IMR-90 (cell line): ENCODE measurements around the gene PACC1. TPM values are rescaled to one million over a fixed set of nuclear protein-coding genes. Genes with fewer than 3 reads are reported as not detected.

ENCODE experiments used
- ATAC-seq: fragments of 200-7000 bp; cut with Tn5 transposase; 2 replicates; pipeline ENCODE4 v1.9.1; 2020; ENCODE audit warnings: low read depth, mild to moderate bottlenecking, moderate library complexity
- BruUV-seq: library from RNA; stranded (reverse); fragments of 400-500 nt; replicated peaks from 2 replicates; lab custom pipeline; 2021; lab: Mats Ljungman, UMichigan
- CTCF ChIA-PET: fragments of 300-600 bp; formaldehyde crosslinking; extraction: SDS; loops from one replicate; lab custom pipeline; 2021; ENCODE audit warnings: antibody characterized with exemption; lab: Yijun Ruan, JAX
- POLR2A ChIA-PET: fragments of 300-600 bp; sonication (Branson Sonifier 250); formaldehyde crosslinking; loops from one replicate; lab custom pipeline; 2022; ENCODE audit warnings: antibody characterized with exemption; ENCODE audit not compliant: unreplicated experiment; lab: Charles Lee
- DNase-seq: peaks from one replicate; pipeline ENCODE4 v3.0.0; 2013
- H2AFZ ChIP-seq: replicated peaks from 2 replicates; pipeline ENCODE3; 2013; ENCODE audit warnings: low read length, mild to moderate bottlenecking; ENCODE audit not compliant: poor library complexity
- H2AK5ac ChIP-seq: 2 replicates; pipeline ENCODE4 v1.6.1; 2013; ENCODE audit warnings: low read depth, low read length, inconsistent platforms
- H2AK9ac ChIP-seq: replicated peaks from 2 replicates; pipeline ENCODE3; 2013; ENCODE audit warnings: mild to moderate bottlenecking, low read depth, low read length, moderate library complexity; ENCODE audit not compliant: poor library complexity
- H2BK120ac ChIP-seq: 2 replicates; pipeline ENCODE4 v1.6.1; 2013; ENCODE audit warnings: low read depth, low read length, inconsistent platforms
- H2BK15ac ChIP-seq: 3 replicates; pipeline ENCODE4 v1.6.1; 2013; ENCODE audit warnings: low read depth, low read length, inconsistent platforms
- H2BK20ac ChIP-seq: 2 replicates; pipeline ENCODE4 v1.6.1; 2013; ENCODE audit warnings: low read depth, mild to moderate bottlenecking, inconsistent platforms, low read length, moderate library complexity
- H2BK5ac ChIP-seq: 2 replicates; pipeline ENCODE4 v1.6.1; 2013; ENCODE audit warnings: mild to moderate bottlenecking, low read depth, low read length, inconsistent platforms; ENCODE audit not compliant: poor library complexity, severe bottlenecking
- H3K14ac ChIP-seq: replicated peaks from 2 replicates; pipeline ENCODE4 v1.6.1; 2013; ENCODE audit warnings: low read depth, low read length, inconsistent platforms
- H3K18ac ChIP-seq: 2 replicates; pipeline ENCODE4 v1.6.1; 2013; ENCODE audit warnings: low read depth, low read length, control low read depth
- H3K23ac ChIP-seq: 2 replicates; pipeline ENCODE4 v1.6.1; 2013; ENCODE audit warnings: low read depth, low read length, inconsistent platforms
- H3K27ac ChIP-seq: 2 replicates; pipeline ENCODE4 v1.5.1; 2013; ENCODE audit warnings: mild to moderate bottlenecking, control low read depth, low read length; ENCODE audit not compliant: insufficient read depth
- H3K27me3 ChIP-seq: 2 replicates; pipeline ENCODE4 v1.6.1; 2013; ENCODE audit warnings: low read length; ENCODE audit not compliant: control insufficient read depth, insufficient read depth
- H3K36me3 ChIP-seq: 2 replicates; pipeline ENCODE4 v1.6.1; 2013; ENCODE audit warnings: low read length, mixed read lengths; ENCODE audit not compliant: control insufficient read depth, insufficient read depth
- H3K4ac ChIP-seq: 2 replicates; pipeline ENCODE4 v1.6.1; 2013; ENCODE audit warnings: low read depth, low read length, inconsistent platforms
- H3K4me1 ChIP-seq: 2 replicates; pipeline ENCODE4 v1.6.1; 2013; ENCODE audit warnings: low read length, mixed read lengths; ENCODE audit not compliant: control insufficient read depth, insufficient read depth
- H3K4me2 ChIP-seq: 2 replicates; pipeline ENCODE4 v1.6.1; 2013; ENCODE audit warnings: low read depth, mild to moderate bottlenecking, control low read depth, low read length, moderate library complexity
- H3K4me3 ChIP-seq: 2 replicates; pipeline ENCODE4 v1.5.1; 2013; ENCODE audit warnings: low read depth, mild to moderate bottlenecking, control low read depth, low read length, moderate library complexity; ENCODE audit not compliant: insufficient read depth
- H3K56ac ChIP-seq: 2 replicates; pipeline ENCODE4 v1.6.1; 2013; ENCODE audit warnings: low read length, inconsistent platforms; ENCODE audit not compliant: insufficient read depth; ENCODE audit errors: extremely low read depth
- H3K79me1 ChIP-seq, 2 experiments: 2 replicates each; pipeline ENCODE4 v1.6.1; 2013; ENCODE audit warnings: low read length in 2 of 2, inconsistent platforms in 1 of 2, low read depth in 1 of 2
- H3K9ac ChIP-seq: 2 replicates; pipeline ENCODE4 v1.6.1; 2013; ENCODE audit warnings: low read depth, low read length, control low read depth
- H3K9me1 ChIP-seq: 2 replicates; pipeline ENCODE4 v1.6.1; 2013; ENCODE audit warnings: low read length, inconsistent platforms; ENCODE audit not compliant: insufficient read depth
- H3K9me3 ChIP-seq: 2 replicates; pipeline ENCODE4 v1.6.1; 2013; ENCODE audit warnings: low read length; ENCODE audit not compliant: control insufficient read depth, insufficient read depth
- H4K20me1 ChIP-seq: 2 replicates; pipeline ENCODE4 v1.6.1; 2013; ENCODE audit warnings: low read length, inconsistent platforms; ENCODE audit not compliant: insufficient read depth
- H4K5ac ChIP-seq: 2 replicates; pipeline ENCODE4 v1.6.1; 2013; ENCODE audit warnings: mild to moderate bottlenecking, low read depth, low read length, control low read depth
- H4K8ac ChIP-seq, 2 experiments: 2 replicates each; pipeline ENCODE4 v1.6.1; 2013; ENCODE audit warnings: low read depth in 2 of 2, low read length in 2 of 2, control low read depth in 1 of 2, inconsistent platforms in 1 of 2
- H4K91ac ChIP-seq: 2 replicates; pipeline ENCODE4 v1.6.1; 2013; ENCODE audit warnings: low read depth, low read length, inconsistent platforms; ENCODE audit not compliant: insufficient read depth
- FOS ChIP-seq: fragments of 150-350 bp; IDR thresholded peaks from 2 replicates; pipeline ENCODE4 v1.6.1; 2016; ENCODE audit warnings: low read depth, low read length
- MAFK ChIP-seq: IDR thresholded peaks from 2 replicates; pipeline ENCODE4 v1.6.1; 2012; ENCODE audit warnings: low read depth, low read length, improper control_type of control experiment
- MAZ ChIP-seq: IDR thresholded peaks from 2 replicates; pipeline ENCODE4 v1.6.1; 2012; ENCODE audit warnings: low read depth, mild to moderate bottlenecking, low read length, improper control_type of control experiment, moderate library complexity, borderline replicate concordance
- MXI1 ChIP-seq: IDR thresholded peaks from 2 replicates; pipeline ENCODE4 v1.6.1; 2012; ENCODE audit warnings: low read depth, mild to moderate bottlenecking, low read length, moderate library complexity, borderline replicate concordance
- NFE2L2 ChIP-seq: fragments of 150-350 bp; IDR thresholded peaks from 2 replicates; pipeline ENCODE4 v1.6.1; 2016; ENCODE audit warnings: low read depth, mild to moderate bottlenecking, low read length
- RAD21 ChIP-seq: IDR thresholded peaks from 2 replicates; pipeline ENCODE4 v1.6.1; 2012; ENCODE audit warnings: low read length, improper control_type of control experiment
- RCOR1 ChIP-seq: IDR thresholded peaks from 2 replicates; pipeline ENCODE4 v1.6.1; 2012; ENCODE audit warnings: mild to moderate bottlenecking, low read length, improper control_type of control experiment; ENCODE audit not compliant: insufficient replicate concordance
- RFX5 ChIP-seq: IDR thresholded peaks from 2 replicates; pipeline ENCODE4 v1.8.0; 2012; ENCODE audit warnings: low read depth, mild to moderate bottlenecking, low read length, moderate library complexity
- SMC3 ChIP-seq: fragments of 150-350 bp; IDR thresholded peaks from 2 replicates; pipeline ENCODE4 v1.6.1; 2016; ENCODE audit warnings: low read depth, mild to moderate bottlenecking, antibody characterized with exemption, low read length, moderate library complexity
- WGBS, 2 experiments: methylation state at CpG; one replicate each; pipeline versions ENCODE4 v1.1.5 to v1.1.7; 2013; ENCODE audit warnings: missing lambda C conversion rate in 2 of 2; ENCODE audit not compliant: insufficient read length in 1 of 2; ENCODE audit errors: extremely low coverage in 2 of 2; 5-methylcytosine and 5-hydroxymethylcytosine counted together
- dilution Hi-C: fragments of 300-500 bp; cut with HindIII; formaldehyde crosslinking; loops from one replicate; pipeline ENCODE4 v1.14.3; 2018; ENCODE audit warnings: low sequenced_read_pairs; ENCODE audit not compliant: unreplicated experiment
- in situ Hi-C: fragments of 300-500 bp; cut with MboI; formaldehyde crosslinking; loops from 3 replicates; pipeline ENCODE4 v1.14.3; 2019; ENCODE audit warnings: low sequenced_read_pairs, inconsistent platforms, mixed read lengths
- intact Hi-C: fragments of 100-400 bp; cut with micrococcal nuclease; formaldehyde crosslinking; loops from 2 replicates; pipeline ENCODE4 v1.10.0; 2022
- polyA plus RNA-seq, 3 experiments: library from polyadenylated mRNA; depleted of rRNA; stranded (reverse); fragments of >200 nt; gene quantifications; 2 replicates each; pipeline ENCODE4 v1.2.3, GENCODE V29; 2012; ENCODE audit warnings: low replicate concordance in 1 of 3
- total RNA-seq: library from RNA; depleted of rRNA; stranded (reverse); fragments of >200 nt; gene quantifications from 2 replicates; pipeline ENCODE4 v1.2.3, GENCODE V29; 2012
- TF ChIP-seq, protein P1 (sequence below): fragments of 150-350 bp; IDR thresholded peaks from 2 replicates; pipeline ENCODE4 v1.6.1; 2016; ENCODE audit warnings: low read depth, mild to moderate bottlenecking, low read length, moderate library complexity, borderline replicate concordance
- TF ChIP-seq, protein P2 (sequence below): fragments of 150-350 bp; IDR thresholded peaks from 2 replicates; pipeline ENCODE4 v1.6.1; 2017; ENCODE audit warnings: mild to moderate bottlenecking, antibody characterized with exemption, low read length, low read depth

The PACC1 gene
- total and polyA plus RNA-seq, 2 of the 4 experiments (the other 2 are of a cell fraction), result 8.6 to 13.4 TPM

DNA sequence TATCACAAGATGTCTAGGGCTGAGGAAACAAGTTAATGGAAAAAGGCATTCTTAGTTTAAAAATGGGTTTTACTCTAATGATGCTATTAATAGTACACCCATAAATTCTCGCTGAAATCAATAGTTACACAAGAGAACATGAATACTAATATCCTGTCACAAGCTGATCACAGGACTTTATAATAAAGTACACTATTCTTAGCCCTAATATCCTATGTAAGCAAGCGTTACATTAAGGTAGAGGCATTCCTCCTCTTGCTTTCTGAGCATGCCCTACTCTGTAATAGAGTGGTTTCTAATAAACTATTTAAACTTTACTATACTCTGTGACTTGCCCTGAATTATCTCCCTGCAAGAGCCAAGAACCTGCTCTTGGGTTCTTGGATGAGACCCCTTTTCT lies 6.5 kb upstream of the PACC1 start:
- no peak overlapping the region for H3K4ac ChIP-seq
- H3K27me3 ChIP-seq, result peaks cover 17% of the 10 kb centered on the region
- no peak for DNase-seq
- no peak overlapping the region for H3K27ac ChIP-seq
- no peak overlapping the region for H2BK120ac ChIP-seq
- H3K9me1 ChIP-seq, result no peaks in the 10 kb centered on the region
- no peaks in the 10 kb centered on the region for H4K20me1 ChIP-seq
- intact Hi-C loops, result no loop called here
- no peaks in the 10 kb centered on the region for H3K4me1 ChIP-seq
- dilution Hi-C loops, result no loop called here
- H2AK5ac ChIP-seq, result no peak overlapping the region
- H3K56ac ChIP-seq, result no peak overlapping the region
- no peak overlapping the region for H2BK20ac ChIP-seq
- no peaks in the 10 kb centered on the region for H3K36me3 ChIP-seq
- no peaks in the 10 kb centered on the region for H3K79me1 ChIP-seq
- in situ Hi-C loops, result no loop called here
- CTCF ChIA-PET, result no interaction called here
- H4K91ac ChIP-seq, result no peak overlapping the region
- no peak for TF ChIP-seq MAFK
- no peak for TF ChIP-seq MXI1
- no peak for TF ChIP-seq FOS
- TF ChIP-seq, protein P1, sequence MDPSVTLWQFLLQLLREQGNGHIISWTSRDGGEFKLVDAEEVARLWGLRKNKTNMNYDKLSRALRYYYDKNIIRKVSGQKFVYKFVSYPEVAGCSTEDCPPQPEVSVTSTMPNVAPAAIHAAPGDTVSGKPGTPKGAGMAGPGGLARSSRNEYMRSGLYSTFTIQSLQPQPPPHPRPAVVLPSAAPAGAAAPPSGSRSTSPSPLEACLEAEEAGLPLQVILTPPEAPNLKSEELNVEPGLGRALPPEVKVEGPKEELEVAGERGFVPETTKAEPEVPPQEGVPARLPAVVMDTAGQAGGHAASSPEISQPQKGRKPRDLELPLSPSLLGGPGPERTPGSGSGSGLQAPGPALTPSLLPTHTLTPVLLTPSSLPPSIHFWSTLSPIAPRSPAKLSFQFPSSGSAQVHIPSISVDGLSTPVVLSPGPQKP, result no peak
- TF ChIP-seq RAD21, result no peak
- TF ChIP-seq RFX5, result no peak
- TF ChIP-seq NFE2L2, result no peak
- TF ChIP-seq, protein P2, sequence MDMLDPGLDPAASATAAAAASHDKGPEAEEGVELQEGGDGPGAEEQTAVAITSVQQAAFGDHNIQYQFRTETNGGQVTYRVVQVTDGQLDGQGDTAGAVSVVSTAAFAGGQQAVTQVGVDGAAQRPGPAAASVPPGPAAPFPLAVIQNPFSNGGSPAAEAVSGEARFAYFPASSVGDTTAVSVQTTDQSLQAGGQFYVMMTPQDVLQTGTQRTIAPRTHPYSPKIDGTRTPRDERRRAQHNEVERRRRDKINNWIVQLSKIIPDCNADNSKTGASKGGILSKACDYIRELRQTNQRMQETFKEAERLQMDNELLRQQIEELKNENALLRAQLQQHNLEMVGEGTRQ, result no peak
- no peak for TF ChIP-seq SMC3
- TF ChIP-seq MAZ, result no peak
- no peak for TF ChIP-seq RCOR1
- no peak overlapping the region for H3K23ac ChIP-seq
- no peak overlapping the region for H3K18ac ChIP-seq
- no CpG with 5 or more reads among the region's 2 CpGs for WGBS, 2 experiments
- H2AFZ ChIP-seq, result no peak overlapping the region
- no peak overlapping the region for H3K4me2 ChIP-seq
- no peak overlapping the region for H2BK15ac ChIP-seq
- BruUV-seq, result no TSS peak
- POLR2A ChIA-PET, result no interaction called here
- no peaks in the 10 kb centered on the region for H3K9me3 ChIP-seq
- no peak overlapping the region for H3K4me3 ChIP-seq
- no peak overlapping the region for H3K9ac ChIP-seq
- ATAC-seq, result no peak
- no peak overlapping the region for H4K5ac ChIP-seq
- H2BK5ac ChIP-seq, result no peak overlapping the region
- H4K8ac ChIP-seq, result no peak overlapping the region
- no peak overlapping the region for H2AK9ac ChIP-seq
- H3K14ac ChIP-seq, result no peak overlapping the region
